Aorta (tissue), 5 donors: ENCODE measurements around the gene PTPRG. TPM values are rescaled to one million over a fixed set of nuclear protein-coding genes. Genes with fewer than 3 reads are reported as not detected.

ENCODE experiments used
- ATAC-seq: fragments of 200-7000 bp; cut with Tn5 transposase; one replicate; pipeline ENCODE4 v1.9.1; 2022; ENCODE audit warnings: moderate library complexity; ENCODE audit not compliant: low FRiP score
- DNase-seq, 2 donors: peaks; one replicate each; pipeline ENCODE4 v3.0.0-alpha.2; 2020
- H3K27ac ChIP-seq, 2 donors: one replicate each; pipeline ENCODE4 v1.5.1; 2013; ENCODE audit warnings: low read length in 2 of 2, mild to moderate bottlenecking in 2 of 2, moderate library complexity in 2 of 2, control low read depth in 1 of 2, inconsistent platforms in 1 of 2, low read depth in 1 of 2
- H3K27me3 ChIP-seq, 2 donors: one replicate each; pipeline ENCODE4 v1.6.1; 2013; ENCODE audit warnings: control low read depth in 1 of 2, low read length in 1 of 2, mild to moderate bottlenecking in 1 of 2, moderate library complexity in 1 of 2; ENCODE audit not compliant: insufficient read depth in 2 of 2, control insufficient read depth in 1 of 2
- H3K36me3 ChIP-seq, 2 donors: one replicate each; pipeline ENCODE4 v1.6.1; 2013; ENCODE audit warnings: control low read depth in 1 of 2, low read length in 1 of 2, mild to moderate bottlenecking in 1 of 2; ENCODE audit not compliant: insufficient read depth in 2 of 2, control insufficient read depth in 1 of 2
- H3K4me1 ChIP-seq, 2 donors: one replicate each; pipeline ENCODE4 v1.6.1; 2013; ENCODE audit warnings: low read length in 2 of 2, control low read depth in 1 of 2, mild to moderate bottlenecking in 1 of 2, moderate library complexity in 1 of 2; ENCODE audit not compliant: insufficient read depth in 2 of 2, control insufficient read depth in 1 of 2
- H3K4me3 ChIP-seq, 2 donors: one replicate each; pipeline ENCODE4 v1.5.1; 2013; ENCODE audit warnings: low read length in 2 of 2, control low read depth in 1 of 2, mild to moderate bottlenecking in 1 of 2
- H3K9me3 ChIP-seq: one replicate; pipeline ENCODE4 v1.6.1; 2013; ENCODE audit warnings: mild to moderate bottlenecking, low read length; ENCODE audit not compliant: control insufficient read depth
- WGBS, 2 donors: extraction: QIAGEN DNeasy Blood & Tissue Kit; methylation state at CpG; one replicate each; pipeline ENCODE4 v1.1.7; 2013; 5-methylcytosine and 5-hydroxymethylcytosine counted together
- intact Hi-C, 2 donors: fragments of 100-400 bp; cut with DNase I; formaldehyde crosslinking; loops; one replicate each; pipeline versions ENCODE4 v1.14.2 to v1.15.0; 2022
- polyA plus RNA-seq, 2 donors: library from polyadenylated mRNA; stranded (reverse); fragments of 200-250 nt; gene quantifications; one replicate each; pipeline ENCODE4 v1.2.3, GENCODE V29; 2013
- total RNA-seq, 2 donors: library from RNA; stranded (reverse); fragmentation: NEBNext Ultra II Directional; extraction: Animal tissue kit (Norgen Biotek cat#: 25700); gene quantifications; one replicate each; pipeline ENCODE4 v1.2.1, GENCODE V29; 2021
- donor health status: healthy with polysubstance abuse.
- donor health status: Bipolar disorder and iron deficiency.
- donor health status: DM: no; HTN: no; CAD: no.
- donor health status: DM: no; HTN: no; CAD: no.
- donor health status: DM: yes; HTN: yes; CAD: no.

The PTPRG gene
- total and polyA plus RNA-seq, 4 donors, result 5.3 to 150 (median 52.4) TPM

DNA sequence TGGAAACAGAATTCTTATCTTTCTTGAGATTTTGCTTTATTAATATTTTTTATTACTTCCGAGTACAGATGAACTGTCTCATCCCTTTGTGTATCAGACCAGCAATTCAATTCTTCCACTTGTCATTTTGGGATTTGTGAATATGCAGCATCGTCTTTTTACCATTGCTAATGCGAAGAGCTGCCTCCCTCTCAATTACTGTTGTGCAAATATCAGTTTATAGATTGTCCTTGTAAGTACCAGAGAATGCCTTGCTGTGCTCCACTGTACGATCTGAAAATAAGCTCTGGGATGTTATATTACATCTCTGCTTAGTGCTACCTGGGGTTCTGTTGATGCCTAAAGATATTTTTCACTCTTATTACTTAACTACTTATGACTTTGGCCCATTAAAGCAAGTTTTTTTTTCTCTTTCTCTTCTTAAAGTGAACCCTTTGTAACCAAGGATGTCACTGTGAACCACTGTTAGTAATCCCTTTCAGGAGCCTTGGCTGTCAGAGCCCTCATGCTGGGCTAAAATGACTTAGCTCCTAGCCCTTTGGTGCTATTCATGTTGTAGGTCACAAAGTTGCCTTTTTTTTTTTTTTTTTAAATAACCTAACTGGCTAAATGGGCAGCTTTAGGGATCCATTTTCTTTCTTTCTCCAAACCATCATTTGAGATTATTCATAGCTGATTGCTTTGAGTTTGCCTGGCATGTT, 429.1 kb downstream of the PTPRG start:
- intact Hi-C loops, result no loop called here
- DNase-seq (no peak), ATAC-seq (no peak)
- 96 to 98% methylated on average over 4 of the region's 4 CpGs for WGBS, 2 donors
- Histone ChIP-seq H3K9me3 (no peaks in the 10 kb centered on the region), H3K4me3 (no peak overlapping the region), H3K36me3 (peaks cover 0 to 2% of the 10 kb centered on the region in 2 donors), H3K4me1 (peaks cover 0 to 1% of the 10 kb centered on the region in 2 donors), H3K27ac (no peak overlapping the region), H3K27me3 (no peaks in the 10 kb centered on the region)

DNA sequence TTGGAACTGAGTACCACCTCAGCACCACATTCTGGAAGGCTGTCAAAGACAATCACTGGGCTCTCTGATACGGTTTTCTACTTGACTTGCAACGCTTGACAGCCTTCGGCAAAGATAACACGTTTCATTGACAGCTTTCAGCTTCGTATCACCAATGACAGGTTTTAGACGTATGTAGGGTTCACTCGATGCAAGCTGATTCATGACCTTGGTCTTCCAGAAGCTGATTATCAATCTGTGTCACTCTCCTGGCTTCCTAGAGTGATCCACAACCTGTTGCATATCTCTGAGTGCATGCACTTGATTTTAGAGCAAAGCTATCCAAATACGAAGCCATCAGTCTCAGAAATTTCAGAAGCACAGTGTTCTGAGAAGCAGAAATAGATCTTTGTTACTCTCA, 430.3 kb downstream of the PTPRG start:
- ATAC-seq (no peak), DNase-seq (no peak)
- Histone ChIP-seq H3K4me3 (no peak overlapping the region), H3K27ac (no peak overlapping the region), H3K36me3 (peaks cover 0 to 2% of the 10 kb centered on the region in 2 donors), H3K4me1 (peaks cover 1 to 6% of the 10 kb centered on the region in 2 donors), H3K27me3 (no peaks in the 10 kb centered on the region), H3K9me3 (no peaks in the 10 kb centered on the region)
- intact Hi-C loops, result no loop called here
- WGBS, 2 donors, result 86 to 89% methylated on average over 8 of the region's 8 CpGs

- H3K4me3 ChIP-seq, result no peak overlapping the region
Observed at GRCh38 chr3:61996366-61996765, 435.0 kb downstream of the PTPRG start.

GRCh38 chr3:61997101-61997500, 435.7 kb downstream of the PTPRG start:
- DNase-seq (no peak), ATAC-seq (no peak)
- 79 to 86% methylated on average over 4 of the region's 4 CpGs for WGBS, 2 donors
- Histone ChIP-seq H3K36me3 (no peaks in the 10 kb centered on the region), H3K27ac (no peak overlapping the region), H3K4me1 (peaks cover 0 to 9% of the 10 kb centered on the region in 2 donors), H3K4me3 (no peak overlapping the region), H3K9me3 (no peaks in the 10 kb centered on the region), H3K27me3 (no peaks in the 10 kb centered on the region)
- intact Hi-C loops, result no loop called here

More at GRCh38 chr3:61996366-61996765, 435.0 kb downstream of the PTPRG start:
- Histone ChIP-seq H3K27ac (no peak overlapping the region), H3K27me3 (no peaks in the 10 kb centered on the region), H3K36me3 (peaks cover 0 to 2% of the 10 kb centered on the region in 2 donors), H3K9me3 (no peaks in the 10 kb centered on the region), H3K4me1 (peaks cover 0 to 9% of the 10 kb centered on the region in 2 donors)
- ATAC-seq (no peak), DNase-seq (no peak)
- 16 to 25% methylated on average over 1 of the region's 1 CpG for WGBS, 2 donors
- intact Hi-C loops, result no loop called here

GRCh38 chr3:62003835-62004234, 442.5 kb downstream of the PTPRG start:
- intact Hi-C loops, result no loop called here
- 99 to 100% methylated on average over 1 of the region's 1 CpG for WGBS, 2 donors
- Histone ChIP-seq H3K4me1 (peaks cover 6 to 10% of the 10 kb centered on the region in 2 donors), H3K27me3 (no peaks in the 10 kb centered on the region), H3K36me3 (no peaks in the 10 kb centered on the region), H3K9me3 (no peaks in the 10 kb centered on the region), H3K27ac (no peak overlapping the region), H3K4me3 (no peak overlapping the region)
- ATAC-seq (no peak), DNase-seq (no peak)

DNA sequence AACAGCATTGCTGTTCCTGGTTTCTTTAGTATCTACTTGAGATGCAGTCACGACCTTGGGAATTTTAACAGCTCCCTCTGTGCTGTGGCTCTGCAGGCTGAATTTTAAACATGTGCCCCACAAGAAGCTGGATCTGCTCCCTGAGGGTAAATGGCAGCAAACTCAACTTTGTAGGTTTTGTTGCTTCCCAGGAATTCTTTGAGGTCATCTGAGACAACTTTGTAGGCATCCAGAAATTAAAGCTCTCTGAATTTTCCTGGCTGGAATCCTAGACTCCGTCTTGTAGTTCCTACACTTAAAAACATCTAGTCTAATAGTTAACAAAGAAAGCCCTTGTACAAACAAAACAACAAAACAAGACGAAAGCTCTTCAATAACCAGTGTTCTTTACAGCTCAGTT, 445.7 kb downstream of the PTPRG start:
- intact Hi-C loops, result no loop called here
- peaks cover 0 to 3% of the 10 kb centered on the region in 2 donors for H3K36me3 ChIP-seq
- H3K9me3 ChIP-seq, result no peaks in the 10 kb centered on the region
- H3K4me3 ChIP-seq, result no peak overlapping the region
- DNase-seq, result no peak
- peaks cover 6 to 10% of the 10 kb centered on the region in 2 donors for H3K4me1 ChIP-seq
- ATAC-seq, result no peak
- H3K27ac ChIP-seq, result no peak overlapping the region
- H3K27me3 ChIP-seq, result no peaks in the 10 kb centered on the region
- WGBS, 2 donors, result 10 to 16% methylated on average over 3 of the region's 3 CpGs

- Histone ChIP-seq H3K36me3 (peaks cover 0 to 3% of the 10 kb centered on the region in 2 donors), H3K4me3 (no peak overlapping the region), H3K9me3 (no peaks in the 10 kb centered on the region), H3K27ac (no peak overlapping the region), H3K4me1 (peaks cover 5 to 6% of the 10 kb centered on the region in 2 donors), H3K27me3 (no peaks in the 10 kb centered on the region)
- no peak for ATAC-seq
- intact Hi-C loops, result no loop called here
- 95% methylated on average over 9 of the region's 9 CpGs for WGBS, 2 donors
- no peak for DNase-seq
Observed at GRCh38 chr3:62010989-62011388, 449.6 kb downstream of the PTPRG start.

GRCh38 chr3:62011666-62012065, 450.3 kb downstream of the PTPRG start:
- no peaks in the 10 kb centered on the region for H3K9me3 ChIP-seq
- peaks cover 4 to 5% of the 10 kb centered on the region in 2 donors for H3K4me1 ChIP-seq
- H3K27me3 ChIP-seq, result no peaks in the 10 kb centered on the region
- no peak overlapping the region for H3K4me3 ChIP-seq
- intact Hi-C loops, result no loop called here
- 89 to 93% methylated on average over 5 of the region's 5 CpGs for WGBS, 2 donors
- H3K27ac ChIP-seq, result no peak overlapping the region
- ATAC-seq, result no peak
- no peak for DNase-seq
- peaks cover 0 to 3% of the 10 kb centered on the region in 2 donors for H3K36me3 ChIP-seq

DNA sequence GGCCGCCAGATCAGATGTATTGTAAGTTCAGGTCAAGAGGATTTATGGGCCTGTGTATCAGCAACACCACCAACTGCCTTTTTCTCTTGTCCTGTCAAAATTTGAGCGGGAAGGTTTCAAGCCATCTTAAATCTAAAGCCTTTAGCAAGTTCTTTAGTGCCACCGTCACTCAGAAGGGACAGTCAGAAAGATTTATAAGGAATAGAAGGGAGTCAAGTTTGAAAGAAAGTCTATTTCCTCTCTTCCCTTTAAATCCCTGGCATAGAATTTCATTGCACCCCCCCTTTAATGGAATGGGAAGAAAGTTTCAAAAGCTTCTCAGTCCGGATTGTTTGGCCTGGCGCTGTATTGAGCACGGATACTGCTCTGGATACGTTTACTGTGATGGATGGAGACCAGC, 452.6 kb downstream of the PTPRG start:
- Histone ChIP-seq H3K9me3 (no peaks in the 10 kb centered on the region), H3K4me3 (no peak overlapping the region), H3K36me3 (peaks cover 0 to 3% of the 10 kb centered on the region in 2 donors), H3K4me1 (no peaks in the 10 kb centered on the region), H3K27ac (no peak overlapping the region), H3K27me3 (no peaks in the 10 kb centered on the region)
- ATAC-seq (no peak), DNase-seq (no peak)
- intact Hi-C loops, result no loop called here
- WGBS, 2 donors, result 44 to 55% methylated on average over 7 of the region's 7 CpGs
